ENCODE measurements around the gene RAD1.
"Not testable (repeated sequence)": the region's sequence is repeated elsewhere in the genome, so short reads cannot be mapped to it uniquely, and the experiment has no call there.

RAD1 gene, protein sequence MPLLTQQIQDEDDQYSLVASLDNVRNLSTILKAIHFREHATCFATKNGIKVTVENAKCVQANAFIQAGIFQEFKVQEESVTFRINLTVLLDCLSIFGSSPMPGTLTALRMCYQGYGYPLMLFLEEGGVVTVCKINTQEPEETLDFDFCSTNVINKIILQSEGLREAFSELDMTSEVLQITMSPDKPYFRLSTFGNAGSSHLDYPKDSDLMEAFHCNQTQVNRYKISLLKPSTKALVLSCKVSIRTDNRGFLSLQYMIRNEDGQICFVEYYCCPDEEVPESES

DNA sequence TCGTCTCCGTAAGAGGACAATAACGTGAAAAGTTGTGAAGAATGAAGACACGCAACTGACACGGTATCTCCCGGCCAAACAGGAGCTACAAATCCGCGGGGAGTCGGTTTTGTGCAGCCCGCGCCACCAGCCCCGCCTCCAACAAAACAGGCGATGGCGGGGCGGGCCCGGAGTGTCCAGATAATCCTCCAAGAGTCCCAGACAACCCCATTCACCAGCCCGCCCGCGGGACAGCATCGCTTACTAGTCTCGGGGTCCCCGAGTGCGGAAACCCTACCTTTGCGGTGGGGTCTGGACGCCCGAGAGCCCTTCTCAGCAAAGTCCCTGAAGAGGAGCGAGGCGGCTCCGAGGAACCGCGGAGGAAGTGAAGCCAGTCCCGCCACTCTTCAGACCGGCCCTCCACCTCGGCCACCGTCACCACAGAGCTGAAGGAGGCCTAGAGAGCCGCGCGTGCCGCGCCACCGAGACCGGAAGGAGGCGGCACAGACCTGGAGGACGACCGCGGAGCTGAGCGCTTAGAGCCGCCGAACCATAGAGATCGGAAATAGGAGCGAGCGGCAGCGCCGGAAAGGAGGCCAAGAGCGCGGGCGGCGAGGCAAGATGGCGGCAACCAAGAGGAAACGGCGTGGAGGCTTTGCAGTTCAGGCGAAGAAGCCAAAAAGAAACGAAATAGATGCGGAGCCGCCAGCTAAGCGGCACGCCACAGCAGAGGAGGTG is at the start of gene RAD1, which contains the start of gene BRIX1:
TSS of gene RAD1 (minus strand) at position 366 of the 717 bp plus-strand sequence. CDS start 612 bp downstream, outside the sequence.
TSS of gene BRIX1 (plus strand) at position 573 of the 717 bp plus-strand sequence. CDS start at position 601, 28 bp downstream.
- peak; percentile 94 for DNase-seq

DNA sequence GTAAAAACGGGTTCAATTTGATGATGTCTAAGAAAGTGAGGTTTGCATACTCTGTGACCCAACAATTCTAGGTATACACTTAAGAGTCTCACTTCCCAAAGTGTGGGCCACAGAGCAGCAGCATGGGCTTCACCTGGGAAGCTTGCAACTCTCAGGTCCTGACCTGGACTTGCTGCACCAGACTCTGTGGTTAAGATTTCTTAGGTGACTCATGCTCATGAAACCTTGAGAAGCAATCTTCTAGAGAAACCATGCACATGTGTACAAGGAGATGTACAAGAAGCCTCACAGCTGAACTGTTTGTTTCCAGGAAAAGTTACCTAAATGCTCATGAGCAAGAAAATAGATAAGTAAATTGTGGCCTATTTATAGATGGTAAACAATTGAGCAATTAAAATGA is 44.0 kb upstream of the RAD1 start:
- no peak for DNase-seq

DNA sequence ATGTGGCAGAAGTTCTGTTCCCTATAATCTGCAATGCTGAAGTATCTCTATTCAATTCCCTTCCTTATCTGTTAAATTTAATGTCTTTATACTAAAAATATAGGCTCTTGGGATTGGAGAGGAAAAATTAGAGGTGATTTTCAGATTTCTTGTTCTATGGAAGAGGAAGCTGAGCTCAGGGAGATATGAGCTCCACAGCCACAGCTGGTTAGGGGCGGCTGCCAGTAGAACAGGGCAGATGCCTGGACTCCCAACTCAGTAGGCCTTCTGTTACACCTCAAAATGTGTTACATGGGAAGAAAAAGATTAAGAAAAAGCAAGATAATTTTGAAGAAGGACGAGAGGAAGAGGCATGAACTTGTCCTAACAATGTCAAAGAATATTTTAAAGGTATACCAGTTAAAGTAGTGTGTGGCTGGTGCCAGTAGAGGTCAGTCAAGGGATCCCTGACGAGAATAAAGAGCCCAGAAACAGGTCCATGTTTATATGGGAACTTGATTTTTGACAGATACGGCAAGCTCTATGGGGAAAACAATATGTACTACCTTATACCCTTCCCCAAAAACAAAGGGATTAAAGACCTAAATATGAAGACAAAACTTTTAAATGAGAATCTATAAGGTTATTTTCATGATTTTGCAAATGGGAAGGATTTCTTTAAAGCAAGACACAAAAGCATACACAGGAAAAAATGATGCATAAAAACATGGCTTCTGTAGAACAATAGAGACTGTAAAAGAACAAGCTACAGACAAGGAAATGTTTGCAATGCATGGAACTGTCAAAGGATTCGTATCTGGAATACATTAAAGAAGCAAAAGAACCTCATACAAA is 42.8 kb upstream of the RAD1 start:
- peak; percentile 8 for DNase-seq

DNA sequence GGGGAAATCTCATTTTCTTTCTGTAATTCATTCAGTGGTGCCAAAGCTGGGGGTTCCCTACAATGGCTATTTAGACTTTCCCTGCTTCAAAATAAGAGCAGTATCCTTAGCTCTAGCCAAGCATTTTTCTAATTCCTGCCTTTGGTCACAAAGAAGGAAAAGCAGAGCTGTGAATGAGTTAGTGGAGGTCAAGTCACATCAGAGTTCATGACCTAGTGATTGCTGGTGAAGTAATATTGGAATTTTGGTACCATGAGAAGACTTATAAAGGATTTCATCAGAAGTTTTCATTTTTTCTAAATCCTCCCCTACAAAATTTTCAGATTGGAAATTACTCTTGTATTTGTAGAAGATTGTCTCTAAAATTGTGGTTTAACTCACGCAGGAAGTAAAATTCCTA is 42.0 kb upstream of the RAD1 start:
- DNase-seq: no peak

DNA sequence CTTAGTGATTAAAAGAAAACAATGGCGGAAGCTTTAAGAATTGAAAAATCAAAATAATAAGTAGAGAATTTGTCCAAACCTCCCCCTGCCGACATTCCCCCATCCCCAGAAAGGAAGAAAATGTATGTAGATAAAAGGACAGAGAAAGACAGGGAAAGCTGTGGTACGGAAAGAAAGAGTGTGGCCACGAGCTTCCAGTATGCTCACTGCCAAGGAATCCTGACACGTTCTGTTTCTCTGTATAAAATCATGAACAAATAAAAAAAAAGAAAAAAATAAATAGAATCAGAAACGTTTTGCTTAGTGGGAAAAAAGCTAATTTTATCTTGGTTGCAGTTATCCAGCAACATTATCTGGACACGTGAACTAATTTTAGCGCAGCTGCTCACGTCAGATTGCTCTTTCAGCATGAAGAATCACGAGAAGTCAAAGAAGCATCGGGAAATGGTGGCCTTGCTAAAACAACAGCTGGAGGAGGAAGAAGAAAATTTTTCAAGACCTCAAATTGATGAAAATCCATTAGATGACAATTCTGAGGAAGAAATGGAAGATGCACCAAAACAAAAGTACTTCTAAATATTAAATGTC is 29.2 kb upstream of the RAD1 start:
- no peak for DNase-seq

DNA sequence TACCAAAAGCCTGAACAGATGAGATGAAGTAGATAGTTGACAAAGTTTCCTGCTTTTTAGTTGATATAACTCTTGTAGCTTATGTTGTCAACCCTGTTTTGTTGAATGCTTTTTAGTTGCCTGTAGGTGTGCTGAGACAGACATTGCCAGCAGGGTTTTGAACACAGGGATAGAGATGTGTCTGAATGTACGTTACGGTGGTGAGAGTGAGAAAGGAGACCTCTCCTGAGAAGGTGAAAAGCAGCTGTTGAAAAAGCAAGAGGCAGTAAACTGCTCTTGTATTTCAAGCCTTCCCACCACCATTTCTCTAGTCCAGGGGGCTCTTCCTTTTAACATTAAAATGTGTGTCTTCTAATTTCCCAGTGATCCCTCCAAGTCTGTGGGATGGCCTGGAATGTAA is 28.7 kb upstream of the RAD1 start:
- no peak for DNase-seq

DNA sequence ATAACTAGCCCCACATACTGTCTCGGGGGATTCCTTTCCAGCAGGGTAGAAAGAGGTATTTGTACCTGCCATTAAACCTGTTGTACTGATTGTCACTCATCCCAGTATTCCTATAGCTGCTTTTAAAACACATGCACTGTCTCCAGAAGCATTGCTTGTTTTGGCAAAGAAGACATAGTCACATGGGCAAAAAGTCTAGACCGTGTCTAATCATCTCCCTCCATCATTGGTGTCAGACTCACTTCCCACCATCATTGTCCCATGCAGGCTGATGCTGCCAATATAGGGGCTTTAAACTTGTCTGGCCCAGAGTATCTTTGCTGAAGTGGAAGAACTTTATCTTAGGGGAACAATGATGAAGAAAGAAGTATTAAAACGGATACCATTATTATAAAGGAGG is 26.6 kb upstream of the RAD1 start:
- no peak for DNase-seq

DNA sequence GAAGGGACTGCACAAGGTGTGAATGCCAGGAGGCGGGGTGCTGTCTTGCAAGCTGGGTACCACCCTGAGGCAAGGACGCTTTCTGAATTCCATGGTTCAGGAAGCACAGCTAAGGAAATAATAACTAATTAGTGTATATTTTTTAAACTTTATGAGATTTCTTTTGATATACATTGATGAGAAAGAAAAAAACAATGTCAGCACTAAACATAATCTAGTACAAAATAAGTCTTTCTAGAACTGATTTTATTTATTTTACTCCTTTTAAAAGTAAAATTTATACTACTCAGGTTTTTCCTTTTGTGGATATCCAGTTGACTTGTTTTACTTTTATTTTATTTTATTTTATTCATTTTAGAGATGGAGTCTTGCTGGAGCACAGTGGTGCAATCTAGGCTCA is 17.6 kb upstream of the RAD1 start:
- DNase-seq: no peak

DNA sequence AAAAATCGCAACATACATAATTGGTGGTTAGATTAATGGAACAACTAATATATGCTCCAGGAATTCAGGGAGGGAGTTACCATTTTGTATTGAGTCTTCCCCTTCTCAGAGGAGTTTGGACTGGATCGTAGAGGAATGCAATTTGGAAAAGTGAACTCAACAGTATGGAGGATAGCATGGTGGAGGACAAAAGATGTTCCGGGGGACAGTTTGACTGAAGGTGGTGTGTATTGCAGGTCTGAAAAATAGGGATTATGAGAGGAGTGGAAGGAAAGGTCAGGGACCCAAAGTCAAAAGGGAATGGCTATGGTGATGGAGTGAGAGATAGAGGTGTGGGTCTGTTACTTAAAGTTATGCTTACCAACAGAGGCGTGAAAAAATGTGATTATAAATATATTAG is 15.6 kb upstream of the RAD1 start:
- DNase-seq: no peak

DNA sequence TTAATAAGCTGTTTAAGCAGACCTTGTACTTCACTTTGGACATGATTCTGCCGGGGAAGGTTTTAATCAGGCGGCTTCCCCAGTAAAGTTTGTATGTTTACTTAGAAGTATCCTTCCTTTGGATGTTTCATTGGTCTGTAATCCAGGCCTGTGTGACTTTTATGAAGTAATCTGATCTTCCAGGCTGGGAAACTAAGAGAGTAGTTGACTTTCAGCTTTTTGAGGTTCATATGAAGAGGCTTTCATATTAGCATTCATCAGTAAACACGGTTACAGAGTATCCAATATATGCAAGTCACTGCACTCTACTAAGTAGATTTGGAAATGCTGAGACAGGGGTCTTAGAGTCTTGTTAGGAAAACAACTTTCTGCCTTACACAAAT is 15.1 kb upstream of the RAD1 start:
- no peak for DNase-seq

DNA sequence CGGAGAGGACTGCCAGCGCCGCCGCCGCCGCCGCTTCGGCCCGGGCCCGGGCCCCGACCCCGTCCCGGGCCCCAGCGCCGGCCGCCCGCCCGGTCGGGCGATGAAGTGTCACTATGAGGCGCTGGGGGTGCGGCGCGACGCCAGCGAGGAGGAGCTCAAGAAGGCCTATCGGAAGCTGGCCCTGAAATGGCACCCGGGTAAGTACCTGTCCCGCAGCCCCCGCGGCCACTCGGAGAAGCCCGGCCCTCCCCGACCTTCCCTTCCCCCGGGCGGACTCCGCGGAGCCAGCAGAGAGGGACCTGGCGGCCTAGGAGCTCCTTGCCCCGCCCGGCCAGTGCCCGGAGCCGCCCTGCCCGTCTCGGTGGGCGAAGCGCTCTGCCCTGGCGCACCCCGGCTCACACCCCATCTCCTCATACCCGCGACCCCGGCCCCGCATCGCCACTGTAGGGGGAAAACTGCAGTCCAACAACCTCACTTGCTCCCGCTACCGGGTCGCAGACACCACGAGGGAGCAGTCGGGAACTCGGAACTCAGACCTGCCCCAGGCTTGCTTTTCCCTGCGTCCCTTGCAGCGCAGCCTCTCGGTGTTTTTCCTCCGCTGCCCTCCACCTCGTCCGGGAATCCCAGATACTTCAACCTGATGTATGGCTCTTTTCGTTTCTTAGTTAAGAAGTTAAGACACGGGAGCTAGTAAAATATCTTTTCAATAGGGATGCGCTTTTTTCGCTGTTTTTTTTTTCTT is 14.6 kb upstream of the RAD1 start:
- DNase-seq: peak; percentile 87

DNA sequence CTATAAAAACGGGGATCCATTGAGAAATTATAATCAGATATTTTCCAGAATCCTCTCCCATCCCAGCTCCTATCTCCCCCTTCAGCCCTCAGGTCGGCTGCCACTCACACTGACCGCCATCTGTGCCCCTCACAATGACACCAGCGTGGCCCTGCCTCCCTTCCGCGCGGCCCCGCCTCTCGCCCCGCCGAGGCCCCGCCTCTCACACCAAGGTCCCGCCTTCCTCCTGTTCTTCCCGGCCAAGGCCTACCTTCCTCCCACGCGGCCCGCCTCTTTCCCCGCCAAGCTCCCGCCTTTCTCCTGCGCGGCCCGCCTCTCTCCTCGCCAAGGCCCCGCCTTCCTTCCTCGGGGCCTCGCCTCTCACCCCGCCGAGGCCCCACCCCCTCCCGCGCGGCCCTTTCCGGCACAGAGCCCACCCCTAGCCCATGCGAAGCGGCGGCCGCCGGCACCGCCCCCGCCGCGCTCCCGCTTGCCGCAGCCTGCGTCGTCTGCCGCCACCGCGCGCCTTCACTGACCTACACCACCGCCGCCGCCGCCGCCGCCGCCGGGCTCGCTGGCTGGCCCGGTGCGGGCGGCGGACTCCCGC is 13.9 kb upstream of the RAD1 start, which contains the start of gene DNAJC21:
TSS of gene DNAJC21 (plus strand) at position 426 of the 586 bp plus-strand sequence. CDS start 261 bp downstream, outside the sequence.
- peak; percentile 98 for DNase-seq

DNA sequence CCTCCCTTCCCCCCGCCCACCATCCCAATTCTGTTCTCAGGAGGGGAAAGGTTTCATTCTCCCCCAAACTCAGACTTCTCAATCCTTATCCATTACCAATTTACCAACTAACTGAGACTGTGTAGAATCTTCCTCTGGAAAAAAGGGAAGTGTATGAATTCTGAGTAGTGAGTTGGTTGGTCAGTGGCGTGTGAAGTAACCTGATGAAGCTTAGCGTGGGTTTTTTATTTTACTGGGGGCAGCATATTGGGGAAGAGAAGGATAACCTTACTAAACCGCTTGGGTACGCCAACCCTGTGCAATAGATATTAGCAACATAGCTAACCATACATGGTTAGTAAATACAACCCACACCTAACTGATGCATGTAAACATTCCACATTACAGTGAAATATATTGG is 13.0 kb upstream of the RAD1 start:
- no peak for DNase-seq

DNA sequence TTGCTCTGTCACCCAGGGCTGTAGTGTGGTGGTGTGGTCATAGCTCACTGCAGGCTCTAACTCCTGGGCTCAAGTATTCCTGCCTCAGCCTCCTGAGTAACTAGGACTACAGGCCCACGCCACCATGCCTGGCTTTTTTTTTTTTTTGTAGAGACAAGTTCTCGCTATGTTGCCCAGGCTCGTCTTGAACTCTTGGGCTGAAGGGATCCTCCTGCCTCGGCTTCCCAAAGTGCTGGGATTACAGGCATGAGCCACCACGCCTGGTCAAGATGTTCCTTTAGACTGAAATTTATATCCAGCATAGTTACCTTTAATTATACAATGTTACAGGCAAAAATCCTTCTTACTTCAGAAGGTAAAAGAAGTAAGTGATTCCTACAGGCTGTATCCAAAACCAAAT is 12.5 kb upstream of the RAD1 start:
- no peak for DNase-seq

DNA sequence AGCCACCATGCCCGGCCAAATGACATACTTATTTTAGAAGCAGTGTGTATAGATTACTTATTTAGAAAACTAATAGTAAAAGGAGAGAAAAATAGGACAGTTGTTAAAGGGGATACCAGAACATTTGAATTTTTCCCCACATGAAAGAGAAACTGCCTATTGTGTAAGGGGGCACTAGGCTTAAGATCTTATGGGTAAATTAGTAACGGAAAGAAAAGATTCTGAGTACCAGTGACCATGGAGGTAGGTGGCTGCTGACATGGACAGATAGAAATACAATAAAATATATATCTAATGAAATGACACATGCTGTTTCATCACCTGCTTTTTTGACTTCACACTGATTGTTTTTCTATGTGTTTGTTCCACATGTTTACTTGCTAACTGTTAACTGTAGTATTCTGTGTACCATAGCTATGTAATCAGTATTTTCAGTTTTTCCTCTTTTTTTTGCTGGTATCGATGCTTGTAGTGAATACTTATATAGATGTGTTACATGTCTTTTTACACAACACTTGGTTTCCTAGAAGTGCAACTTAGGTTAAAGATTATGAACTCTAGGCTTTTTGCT is 11.1 kb upstream of the RAD1 start:
- no peak for DNase-seq

DNA sequence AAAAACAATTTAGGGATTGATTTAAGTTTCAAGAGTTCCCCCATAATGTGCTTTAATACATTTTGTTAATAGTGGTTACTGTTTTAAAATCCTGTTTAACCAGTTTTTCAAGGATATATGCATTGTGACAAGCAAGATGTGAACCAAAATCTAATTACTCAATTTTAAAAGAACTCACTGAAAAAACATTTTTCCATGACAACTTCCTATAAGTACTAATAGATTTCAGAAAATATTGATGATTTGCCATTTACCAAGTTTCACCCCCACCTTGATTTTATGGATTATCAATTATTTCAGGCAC is 9.1 kb upstream of the RAD1 start:
- DNase-seq: no peak

DNA sequence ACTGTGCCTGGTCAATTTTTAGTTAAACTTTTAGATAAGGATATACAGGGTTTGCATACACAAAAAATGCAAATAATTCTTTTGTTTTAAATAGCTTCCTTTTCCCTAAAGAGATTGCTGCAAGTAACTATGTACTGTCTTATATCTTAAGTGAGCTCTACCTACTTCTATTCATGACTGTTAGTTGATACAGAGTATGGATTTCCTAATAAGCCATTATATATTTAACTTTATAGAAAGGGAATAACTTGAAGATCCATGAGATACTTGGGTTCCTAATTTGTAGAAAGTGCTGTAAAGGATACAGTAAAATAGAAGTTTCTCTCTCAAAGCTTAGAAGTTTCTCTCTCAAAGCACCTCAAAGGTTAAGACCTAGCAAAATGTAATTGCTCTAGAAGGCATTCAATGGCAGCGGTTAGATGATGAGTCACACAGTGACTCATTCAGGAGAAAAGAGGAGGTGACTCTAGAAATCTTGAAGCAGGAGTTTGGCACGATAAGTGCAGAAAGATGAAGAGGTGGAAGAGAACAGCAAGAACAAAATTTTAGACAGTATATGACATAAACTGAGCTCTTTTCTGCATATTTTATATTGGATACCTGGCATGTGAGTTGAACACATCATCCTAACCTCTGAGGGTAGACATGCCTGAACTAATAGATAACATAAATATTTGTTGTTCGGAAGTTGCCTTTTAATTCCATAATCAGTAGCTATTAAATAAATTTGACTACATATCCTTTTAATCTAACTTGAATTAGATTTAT is 8.6 kb upstream of the RAD1 start:
- DNase-seq: peak; percentile 17

DNA sequence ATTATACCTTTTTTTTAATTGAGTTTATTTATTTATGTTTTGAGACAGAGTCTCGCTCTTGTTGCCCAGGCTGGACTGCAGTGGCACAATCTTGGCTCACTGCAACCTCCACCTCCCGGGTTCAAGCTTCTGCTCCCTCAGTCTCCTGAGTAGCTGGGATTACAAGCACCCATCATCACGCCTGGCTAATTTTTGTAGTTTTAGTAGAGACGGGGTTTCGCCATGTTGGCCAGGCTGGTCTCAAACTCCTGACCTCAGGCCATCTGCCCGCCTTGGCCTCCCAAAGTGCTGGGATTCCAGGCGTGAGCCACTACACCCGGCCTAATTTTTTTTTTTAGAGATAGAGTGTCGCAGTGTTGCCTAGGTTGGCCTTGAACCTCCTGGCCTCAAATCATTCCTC is 8.0 kb upstream of the RAD1 start:
- not testable (repeated sequence) for DNase-seq

DNA sequence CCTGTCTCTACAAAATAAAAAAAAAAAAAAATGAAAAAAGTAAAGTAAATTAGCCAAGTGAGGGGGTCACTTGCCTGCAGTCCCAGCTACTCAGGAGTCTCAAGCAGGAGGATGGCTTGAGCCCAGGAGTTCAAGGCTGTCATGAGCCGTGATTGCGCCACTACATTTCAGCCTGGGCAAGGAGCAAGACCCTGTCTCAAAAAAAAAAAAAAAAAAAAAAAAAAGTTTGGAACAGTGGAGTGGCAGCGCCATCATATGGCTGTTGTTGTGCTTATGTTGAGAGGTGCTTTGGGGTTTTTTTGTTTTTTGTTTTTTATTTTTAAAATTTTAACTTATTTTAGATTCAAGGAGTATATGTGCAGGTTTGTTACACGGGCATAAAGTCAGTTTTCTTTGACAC is 3.8 kb upstream of the RAD1 start:
- no peak for DNase-seq

DNA sequence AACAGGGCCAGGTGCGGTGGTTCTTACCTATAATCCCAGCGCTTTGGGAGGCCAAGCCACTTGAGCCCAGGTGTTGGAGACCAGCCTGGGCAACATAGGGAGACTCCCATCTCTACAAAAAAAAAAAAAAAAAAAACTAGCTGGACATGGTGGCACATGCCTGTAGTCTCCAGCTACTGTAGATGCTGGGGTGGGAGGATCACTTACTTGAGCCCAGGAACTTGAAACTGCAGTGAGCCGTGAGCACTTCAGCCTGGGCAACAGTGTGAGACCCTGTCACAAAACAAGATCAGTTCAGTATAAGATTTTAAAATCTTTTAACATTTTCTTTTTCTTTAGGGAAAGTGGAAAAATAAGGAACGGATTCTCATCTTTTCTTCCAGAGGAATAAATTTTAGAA is 2.7 kb upstream of the RAD1 start:
- DNase-seq: no peak

DNA sequence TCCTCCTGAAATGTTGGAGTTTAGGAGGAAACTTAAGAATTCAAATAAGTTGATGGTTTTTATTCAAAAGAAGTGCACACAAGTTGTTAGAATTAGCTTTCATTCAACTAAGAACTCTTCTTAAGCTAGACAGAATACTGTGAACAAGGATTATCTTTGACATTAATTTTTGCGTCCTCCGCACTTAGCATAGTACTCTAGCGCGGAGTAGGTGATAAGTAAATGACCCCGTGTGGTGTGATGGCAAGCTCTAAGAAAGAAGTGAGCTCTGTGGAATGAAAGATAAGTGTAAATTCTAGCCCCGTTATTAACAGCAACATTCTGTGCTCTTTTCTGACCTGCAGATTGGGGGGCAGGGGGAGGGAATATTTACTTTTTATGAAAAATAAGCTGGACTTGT is 1.2 kb upstream of the RAD1 start:
- no peak for DNase-seq

Data from CD4-positive, alpha-beta T cell treated with Interleukin-17A for 1 hour (primary cell).